WTC11 (cell line): Measurements from ENCODE around the gene PTGIS. TPM values are rescaled to one million over a fixed set of nuclear protein-coding genes. Genes with fewer than 3 reads are reported as not detected.
A peak's percentile ranks its signal among the peaks of the same experiment; 100 is the strongest.

ENCODE experiments used
- ATAC-seq: fragments of 200-7000 bp; cut with Tn5 transposase; 2 replicates; pipeline ENCODE4 v1.10.0; 2021; ENCODE audit warnings: mild to moderate bottlenecking, moderate library complexity
- CTCF ChIA-PET: fragments of 300-600 bp; sonication (Branson Sonifier 250); formaldehyde crosslinking; loops from one replicate; lab custom pipeline; 2021; ENCODE audit warnings: antibody characterized with exemption; lab: Charles Lee
- POLR2A ChIA-PET: fragments of 350-600 bp; sonication (Branson Sonifier 250); formaldehyde crosslinking; loops from one replicate; lab custom pipeline; 2021; ENCODE audit warnings: antibody characterized with exemption; lab: Charles Lee
- DNase-seq: peaks from one replicate; pipeline ENCODE4 v3.0.0; 2021; ENCODE audit warnings: low spot score
- H3K27ac Mint-ChIP-seq: 2 replicates; pipeline ENCODE4 v1.8.0; 2021; ENCODE audit warnings: mixed read lengths
- H3K27me3 Mint-ChIP-seq: 2 replicates; pipeline ENCODE4 v1.8.0; 2021; ENCODE audit warnings: low read depth, mild to moderate bottlenecking, moderate library complexity, mixed read lengths
- H3K36me3 Mint-ChIP-seq: 2 replicates; pipeline ENCODE4 v1.8.0; 2021; ENCODE audit warnings: mixed read lengths
- H3K4me1 Mint-ChIP-seq: 2 replicates; pipeline ENCODE4 v1.8.0; 2022; ENCODE audit warnings: mixed read lengths
- H3K4me3 Mint-ChIP-seq: 2 replicates; pipeline ENCODE4 v1.8.0; 2021; ENCODE audit warnings: mild to moderate bottlenecking, moderate library complexity, mixed read lengths
- H3K9me3 Mint-ChIP-seq: 2 replicates; pipeline ENCODE4 v1.8.0; 2021; ENCODE audit warnings: mixed read lengths
- ATF1 ChIP-seq: sonication (generic); formaldehyde crosslinking; IDR thresholded peaks from 2 replicates; pipeline ENCODE4 v1.8.1; 2023; ENCODE audit warnings: mild to moderate bottlenecking, moderate library complexity, missing genetic modification reagents
- ATF2 ChIP-seq: sonication (generic); formaldehyde crosslinking; IDR thresholded peaks from 2 replicates; pipeline ENCODE4 v1.8.1; 2022; ENCODE audit warnings: low read depth, missing genetic modification reagents, borderline replicate concordance
- E2F4 ChIP-seq: sonication (generic); formaldehyde crosslinking; IDR thresholded peaks from 2 replicates; pipeline ENCODE4 v1.8.1; 2022; ENCODE audit warnings: low read depth, mild to moderate bottlenecking, moderate library complexity, missing genetic modification reagents, borderline replicate concordance
- E2F5 ChIP-seq: sonication (generic); formaldehyde crosslinking; IDR thresholded peaks from 2 replicates; pipeline ENCODE4 v1.8.1; 2022; ENCODE audit warnings: mild to moderate bottlenecking, moderate library complexity, missing genetic modification reagents
- ELF4 ChIP-seq: sonication (generic); formaldehyde crosslinking; IDR thresholded peaks from 2 replicates; pipeline ENCODE4 v1.8.1; 2022; ENCODE audit warnings: low read depth, mild to moderate bottlenecking, moderate library complexity, missing genetic modification reagents
- ERG ChIP-seq: fragments of 250-450 bp; sonication (Bioruptor Pico); IDR thresholded peaks from 2 replicates; pipeline ENCODE4 v1.8.0; 2021; ENCODE audit warnings: mild to moderate bottlenecking
- ETV6 ChIP-seq: sonication (generic); formaldehyde crosslinking; IDR thresholded peaks from 2 replicates; pipeline ENCODE4 v1.8.1; 2022; ENCODE audit warnings: mild to moderate bottlenecking, missing genetic modification reagents
- FOXP1 ChIP-seq: sonication (generic); formaldehyde crosslinking; IDR thresholded peaks from 2 replicates; pipeline ENCODE4 v1.8.0; 2022; ENCODE audit warnings: missing genetic modification reagents, mild to moderate bottlenecking, moderate library complexity, borderline replicate concordance
- KAT7 ChIP-seq: sonication (generic); formaldehyde crosslinking; IDR thresholded peaks from 2 replicates; pipeline ENCODE4 v1.8.1; 2023; ENCODE audit warnings: missing genetic modification reagents, mild to moderate bottlenecking, borderline replicate concordance
- NFATC4 ChIP-seq: fragments of 250-450 bp; sonication (Bioruptor Pico); IDR thresholded peaks from 2 replicates; pipeline ENCODE4 v1.9.0; 2021; ENCODE audit warnings: mild to moderate bottlenecking
- NR3C1 ChIP-seq: sonication (generic); formaldehyde crosslinking; conservative IDR thresholded peaks from 2 replicates; pipeline ENCODE4 v1.8.1; 2023; ENCODE audit warnings: low read depth, mild to moderate bottlenecking, missing genetic modification reagents
- RORB ChIP-seq: fragments of 250-450 bp; sonication (Bioruptor Pico); IDR thresholded peaks from 2 replicates; pipeline ENCODE4 v1.9.0; 2021; ENCODE audit warnings: mild to moderate bottlenecking
- SMAD3 ChIP-seq: sonication (generic); formaldehyde crosslinking; IDR thresholded peaks from 2 replicates; pipeline ENCODE4 v1.8.0; 2022; ENCODE audit warnings: missing genetic modification reagents, mild to moderate bottlenecking, borderline replicate concordance
- SP1 ChIP-seq: sonication (generic); formaldehyde crosslinking; conservative IDR thresholded peaks from 2 replicates; pipeline ENCODE4 v1.8.1; 2022; ENCODE audit warnings: missing genetic modification reagents
- TP53 ChIP-seq: sonication (generic); formaldehyde crosslinking; IDR thresholded peaks from 2 replicates; pipeline ENCODE4 v1.8.1; 2023; ENCODE audit warnings: mild to moderate bottlenecking, missing genetic modification reagents
- ZMAT4 ChIP-seq: fragments of 250-450 bp; sonication (Bioruptor Pico); IDR thresholded peaks from 2 replicates; pipeline ENCODE4 v1.9.0; 2021; ENCODE audit warnings: mild to moderate bottlenecking
- ZNF138 ChIP-seq: sonication (generic); formaldehyde crosslinking; conservative IDR thresholded peaks from 2 replicates; pipeline ENCODE4 v1.8.1; 2022; ENCODE audit warnings: mild to moderate bottlenecking, moderate library complexity, missing genetic modification reagents
- ZNF232 ChIP-seq: sonication (generic); formaldehyde crosslinking; IDR thresholded peaks from 2 replicates; pipeline ENCODE4 v1.8.0; 2022; ENCODE audit warnings: mild to moderate bottlenecking, missing genetic modification reagents
- ZNF317 ChIP-seq: sonication (generic); formaldehyde crosslinking; IDR thresholded peaks from 2 replicates; pipeline ENCODE4 v1.8.1; 2023; ENCODE audit warnings: low read depth, mild to moderate bottlenecking, moderate library complexity, missing genetic modification reagents, borderline replicate concordance
- ZNF423 ChIP-seq: fragments of 250-450 bp; sonication (Bioruptor Pico); IDR thresholded peaks from 2 replicates; pipeline ENCODE4 v2.1.2; 2022; ENCODE audit warnings: mild to moderate bottlenecking, moderate library complexity
- total RNA-seq: library from RNA; stranded (reverse); gene quantifications from 3 replicates; pipeline ENCODE4 v1.2.3, GENCODE V29; 2021

Gene PTGIS
- total RNA-seq, 1 experiment from 2014 or later, result 24.3 TPM

GRCh38 chr20:49559411-49560081, 8.4 kb downstream of the PTGIS start:
- Mint-ChIP-seq H3K27me3 (no peaks in the 10 kb centered on the region), H3K4me3 (no peak overlapping the region), H3K4me1 (peaks cover 23% of the 10 kb centered on the region), H3K36me3 (peaks cover 27% of the 10 kb centered on the region), H3K9me3 (peaks cover 19% of the 10 kb centered on the region), H3K27ac (peak overlapping the region; percentile 66; the same call in 1 of the 2 replicates)
- POLR2A ChIA-PET, result no interaction called here
- CTCF ChIA-PET, result no interaction called here
- TF ChIP-seq KAT7 (CRISPR knock-in tag), result no peak
- no peak for TF ChIP-seq ZMAT4 (CRISPR knock-in tag)
- no peak for TF ChIP-seq ZNF317 (CRISPR knock-in tag)
- no peak for TF ChIP-seq ZNF232 (CRISPR knock-in tag)
- TF ChIP-seq FOXP1, result no peak
- no peak for TF ChIP-seq SP1 (CRISPR knock-in tag)
- no peak for TF ChIP-seq ATF1 (CRISPR knock-in tag)
- TF ChIP-seq RORB (CRISPR knock-in tag), result no peak
- TF ChIP-seq ZNF138, result no peak
- TF ChIP-seq NFATC4 (CRISPR knock-in tag), result no peak
- no peak for TF ChIP-seq ELF4
- ATAC-seq, result no peak
- no peak for DNase-seq

GRCh38 chr20:49558826-49559225, 9.1 kb downstream of the PTGIS start:
- H3K27ac Mint-ChIP-seq, result peak overlapping the region; percentile 60; the same call in 1 of the 2 replicates
- DNase-seq, result no peak
- peaks cover 33% of the 10 kb centered on the region for H3K36me3 Mint-ChIP-seq
- H3K27me3 Mint-ChIP-seq, result no peaks in the 10 kb centered on the region
- H3K4me1 Mint-ChIP-seq, result peaks cover 23% of the 10 kb centered on the region
- H3K9me3 Mint-ChIP-seq, result peaks cover 24% of the 10 kb centered on the region
- no peak overlapping the region for H3K4me3 Mint-ChIP-seq
- TF ChIP-seq ELF4, result no peak
- no peak for ATAC-seq
- CTCF ChIA-PET, result interaction anchor here (3.4 kb wide), 1 partner anchor 17 kb away, joined by 11 read pairs; no protein-coding TSS in a partner anchor
- POLR2A ChIA-PET, result no interaction called here

GRCh38 chr20:49557449-49557848, 10.5 kb downstream of the PTGIS start:
- CTCF ChIA-PET, result interaction anchor here (1.2 to 3.4 kb wide), 3 partner anchors 12 to 51 kb away, joined by 3 to 11 read pairs (median 8); no protein-coding TSS in a partner anchor
- POLR2A ChIA-PET, result no interaction called here
- H3K27ac Mint-ChIP-seq, result 0 out of 2 replicates have a peak overlapping the region, but pooled peaks have one; percentile 14
- ATAC-seq (no peak), DNase-seq (no peak)
- peaks cover 24% of the 10 kb centered on the region for H3K9me3 Mint-ChIP-seq
- peaks cover 34% of the 10 kb centered on the region for H3K36me3 Mint-ChIP-seq
- TF ChIP-seq TP53 (CRISPR knock-in tag) (no peak), ETV6 (CRISPR knock-in tag) (no peak), SMAD3 (CRISPR knock-in tag) (no peak), ATF2 (CRISPR knock-in tag) (no peak), KAT7 (CRISPR knock-in tag) (no peak), NR3C1 (CRISPR knock-in tag) (no peak), RORB (CRISPR knock-in tag) (no peak)
- H3K4me1 Mint-ChIP-seq, result peaks cover 19% of the 10 kb centered on the region
- H3K27me3 Mint-ChIP-seq, result no peaks in the 10 kb centered on the region
- no peak overlapping the region for H3K4me3 Mint-ChIP-seq

GRCh38 chr20:49556621-49557020, 11.3 kb downstream of the PTGIS start:
- H3K4me3 Mint-ChIP-seq, result no peak overlapping the region
- H3K9me3 Mint-ChIP-seq, result peaks cover 24% of the 10 kb centered on the region
- H3K4me1 Mint-ChIP-seq, result peaks cover 14% of the 10 kb centered on the region
- ATAC-seq, result no peak
- no peaks in the 10 kb centered on the region for H3K27me3 Mint-ChIP-seq
- POLR2A ChIA-PET, result no interaction called here
- CTCF ChIA-PET, result interaction anchor here (1.2 to 3.4 kb wide), 3 partner anchors 11 to 52 kb away, joined by 3 to 11 read pairs (median 8); no protein-coding TSS in a partner anchor
- DNase-seq, result no peak
- H3K36me3 Mint-ChIP-seq, result peaks cover 34% of the 10 kb centered on the region
- no peak overlapping the region for H3K27ac Mint-ChIP-seq
- TF ChIP-seq ELF4 (no peak), KAT7 (CRISPR knock-in tag) (no peak), FOXP1 (no peak), ERG (CRISPR knock-in tag) (no peak), ZNF423 (CRISPR knock-in tag) (no peak), E2F5 (CRISPR knock-in tag) (no peak), E2F4 (CRISPR knock-in tag) (no peak)
